ENCODE data around the gene GREB1L.
"Not testable (repeated sequence)": the region's sequence is repeated elsewhere in the genome, so short reads cannot be mapped to it uniquely, and the experiment has no call there.

Gene GREB1L

GRCh38 chr18:21205695-21206094, 36.3 kb upstream of the GREB1L start:
- TF ChIP-seq CTCF (IDR thresholded peaks at IDR 0.05; ENCODE audit: low read depth, low read length), result no peak
- no peak for DNase-seq (ENCODE audit: low read depth in 2 of 2)
- H3K4me3 ChIP-seq (replicated peaks in 1 of 2; ENCODE audit: low read depth in 2 of 2, low read length in 2 of 2), result no peak overlapping the region

GRCh38 chr18:21210278-21210677, 31.8 kb upstream of the GREB1L start:
- DNase-seq (ENCODE audit: low read depth in 2 of 2), result no peak
- H3K4me3 ChIP-seq (replicated peaks in 1 of 2; ENCODE audit: low read depth in 2 of 2, low read length in 2 of 2), result no peak overlapping the region
- no peak for TF ChIP-seq CTCF (IDR thresholded peaks at IDR 0.05; ENCODE audit: low read depth, low read length)

- no peak overlapping the region for H3K4me3 ChIP-seq (replicated peaks in 1 of 2; ENCODE audit: low read depth in 2 of 2, low read length in 2 of 2)
- DNase-seq (ENCODE audit: low read depth in 2 of 2), result no peak
- TF ChIP-seq CTCF (IDR thresholded peaks at IDR 0.05; ENCODE audit: low read depth, low read length), result no peak
Measured at GRCh38 chr18:21210784-21211183, 31.2 kb upstream of the GREB1L start.

GRCh38 chr18:21214409-21214808, 27.6 kb upstream of the GREB1L start:
- DNase-seq (ENCODE audit: low read depth in 2 of 2); H3K4me3 ChIP-seq (replicated peaks in 1 of 2; ENCODE audit: low read depth in 2 of 2, low read length in 2 of 2): not testable (repeated sequence)

GRCh38 chr18:21215490-21215889, 26.5 kb upstream of the GREB1L start:
- TF ChIP-seq CTCF (IDR thresholded peaks at IDR 0.05; ENCODE audit: low read depth, low read length), result no peak
- no peak for DNase-seq (ENCODE audit: low read depth in 2 of 2)
- H3K4me3 ChIP-seq (replicated peaks in 1 of 2; ENCODE audit: low read depth in 2 of 2, low read length in 2 of 2), result no peak overlapping the region

- no peak overlapping the region for H3K4me3 ChIP-seq (replicated peaks in 1 of 2; ENCODE audit: low read depth in 2 of 2, low read length in 2 of 2)
- no peak for TF ChIP-seq CTCF (IDR thresholded peaks at IDR 0.05; ENCODE audit: low read depth, low read length)
- DNase-seq (ENCODE audit: low read depth in 2 of 2), result no peak
Measured at GRCh38 chr18:21218862-21219261, 23.2 kb upstream of the GREB1L start.

- H3K4me3 ChIP-seq (replicated peaks in 1 of 2; ENCODE audit: low read depth in 2 of 2, low read length in 2 of 2), result no peak overlapping the region
- no peak for TF ChIP-seq CTCF (IDR thresholded peaks at IDR 0.05; ENCODE audit: low read depth, low read length)
- DNase-seq (ENCODE audit: low read depth in 2 of 2), result peak in 1 of 2 donors; percentile 24
Measured at GRCh38 chr18:21230436-21230835, 11.6 kb upstream of the GREB1L start.
